HG03135 (cell line): ENCODE measurements around the gene ZNF276.
A peak's percentile ranks its signal among the peaks of the same experiment; 100 is the strongest.

Experiments used
- ATAC-seq: cut with Tn5 transposase; IDR thresholded peaks from one replicate; pipeline ENCODE4 v1.9.1; 2021; ENCODE audit warnings: mild to moderate bottlenecking, moderate library complexity; ENCODE audit not compliant: unreplicated experiment

The ZNF276 gene

GRCh38 chr16:89711601-89712273 lies 9.6 kb upstream of the ZNF276 start:
- ATAC-seq: no peak

DNA sequence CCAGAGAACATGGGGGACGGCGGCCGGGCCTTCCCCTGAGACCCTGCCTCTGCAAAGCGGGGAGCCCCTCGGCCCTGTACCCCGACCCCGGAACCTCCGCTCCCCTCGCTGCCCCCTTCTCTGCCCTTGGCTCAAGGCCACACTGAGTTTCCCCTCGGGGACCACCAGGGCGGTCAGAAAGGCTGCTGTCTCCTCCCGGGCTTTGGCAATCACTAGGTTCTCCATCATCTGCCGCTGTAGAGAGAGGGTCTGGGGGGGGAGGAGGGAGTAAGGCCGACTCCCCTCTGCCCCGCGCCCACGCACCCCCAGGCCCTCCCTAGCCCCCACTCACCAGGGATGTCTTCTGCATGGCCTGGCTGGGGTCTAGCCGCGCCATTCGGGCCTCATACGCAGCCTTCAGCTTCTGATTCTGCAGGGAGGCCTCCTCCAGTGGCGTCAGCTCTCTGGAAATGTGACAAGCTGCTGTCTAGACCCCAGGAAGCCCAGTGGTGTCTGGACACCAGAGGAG lies 9.0 kb upstream of the ZNF276 start:
- ATAC-seq: no peak

- no peak for ATAC-seq
These were observed 4.8 kb upstream of the ZNF276 start for GRCh38 chr16:89716493-89716892.

GRCh38 chr16:89716916-89717687 lies 4.2 kb upstream of the ZNF276 start:
- ATAC-seq: no peak

GRCh38 chr16:89717688-89718505 lies 3.4 kb upstream of the ZNF276 start:
- ATAC-seq: no peak

DNA sequence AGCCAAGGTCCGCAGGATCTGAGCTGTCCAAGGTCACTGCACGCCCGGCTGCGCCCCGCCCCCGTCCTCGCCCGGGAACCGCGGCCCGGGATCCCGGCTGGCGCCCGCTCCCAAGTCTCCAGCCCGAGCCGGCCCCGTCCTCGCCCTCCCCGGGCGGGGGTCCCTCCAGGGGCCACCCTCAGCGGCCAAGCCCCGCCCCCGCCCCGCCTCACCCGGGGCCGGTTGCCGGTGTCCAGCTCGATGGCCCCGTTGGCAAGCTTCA lies 855 bp upstream of the ZNF276 start:
- ATAC-seq: no peak

DNA sequence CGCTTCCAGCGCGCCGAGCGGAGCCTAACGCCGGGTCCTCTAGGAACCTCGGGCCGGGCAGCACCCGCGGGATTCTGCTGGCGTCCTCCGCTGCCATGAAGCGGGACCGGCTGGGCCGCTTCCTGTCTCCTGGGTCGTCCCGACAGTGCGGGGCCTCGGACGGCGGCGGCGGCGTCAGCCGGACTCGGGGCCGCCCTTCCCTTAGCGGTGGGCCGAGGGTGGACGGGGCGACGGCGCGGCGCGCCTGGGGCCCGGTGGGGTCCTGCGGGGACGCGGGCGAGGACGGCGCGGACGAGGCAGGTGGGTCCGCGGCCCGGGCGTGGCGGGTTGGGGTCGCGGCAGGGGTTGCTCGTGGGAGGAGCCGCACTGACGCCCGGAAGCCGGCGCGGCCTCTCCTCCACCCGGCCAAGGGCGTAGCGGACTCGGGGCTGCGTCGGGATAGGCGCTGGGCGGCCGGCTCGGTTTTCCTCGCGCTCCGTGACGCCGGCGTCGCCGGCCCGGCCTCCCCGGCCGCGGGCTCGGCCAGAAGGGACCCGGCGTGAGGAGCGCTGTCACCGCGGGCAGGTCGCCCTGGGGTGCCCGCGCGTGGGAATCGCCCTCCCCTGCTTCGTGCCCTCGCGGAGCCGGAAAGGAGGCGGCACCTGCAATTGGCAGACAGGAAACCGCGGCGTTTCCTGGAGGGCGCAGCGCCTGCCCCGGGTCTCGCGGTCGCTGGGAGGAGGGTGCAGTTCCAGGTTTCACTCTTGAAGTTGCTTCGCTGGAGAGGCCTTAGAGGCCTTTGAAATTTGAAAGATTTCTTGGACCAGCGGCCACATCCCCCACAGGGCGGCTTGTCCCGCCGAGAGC lies 432 bp downstream of the ZNF276 start:
- ATAC-seq: peak; percentile 31

- peak; percentile 11 for ATAC-seq
These were observed 1.3 kb downstream of the ZNF276 start for GRCh38 chr16:89722392-89723278.

DNA sequence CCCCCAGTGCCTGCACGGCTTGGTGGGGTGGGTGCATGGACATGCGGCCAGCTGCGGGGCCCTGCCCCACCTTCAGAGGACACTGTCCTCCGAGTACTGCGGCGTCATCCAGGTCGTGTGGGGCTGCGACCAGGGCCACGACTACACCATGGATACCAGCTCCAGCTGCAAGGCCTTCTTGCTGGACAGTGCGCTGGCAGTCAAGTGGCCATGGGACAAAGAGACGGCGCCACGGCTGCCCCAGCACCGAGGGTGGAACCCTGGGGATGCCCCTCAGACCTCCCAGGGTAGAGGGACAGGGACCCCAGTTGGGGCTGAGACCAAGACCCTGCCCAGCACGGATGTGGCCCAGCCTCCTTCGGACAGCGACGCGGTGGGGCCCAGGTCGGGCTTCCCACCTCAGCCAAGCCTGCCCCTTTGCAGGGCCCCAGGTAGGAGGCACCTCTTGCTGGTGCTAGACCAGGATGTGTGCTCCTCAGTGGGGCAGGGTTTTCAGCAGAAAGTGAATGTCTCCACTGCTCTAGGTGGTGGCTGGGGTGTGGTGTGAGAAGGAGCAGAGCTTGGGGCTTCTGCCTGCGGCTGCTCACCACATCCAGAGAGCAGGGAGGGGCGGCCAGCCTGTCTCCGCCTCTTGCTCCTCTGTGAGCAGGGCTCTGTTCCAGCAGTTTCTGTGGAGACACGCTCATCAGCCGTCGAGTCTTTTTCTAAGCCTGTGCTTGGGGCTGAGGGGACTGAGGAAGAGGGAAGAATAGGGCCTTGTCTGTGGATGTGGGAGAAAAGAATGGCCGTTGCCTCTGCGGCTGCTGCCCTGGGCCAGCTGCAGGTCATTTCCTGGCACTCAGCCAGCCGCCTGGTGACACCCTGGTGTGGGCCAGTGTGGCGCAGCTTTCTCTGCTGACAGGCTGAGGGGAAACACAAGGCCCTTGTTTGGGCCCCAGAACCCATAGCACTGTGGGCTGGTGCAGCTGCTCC lies 2.2 kb downstream of the ZNF276 start:
- no peak for ATAC-seq

DNA sequence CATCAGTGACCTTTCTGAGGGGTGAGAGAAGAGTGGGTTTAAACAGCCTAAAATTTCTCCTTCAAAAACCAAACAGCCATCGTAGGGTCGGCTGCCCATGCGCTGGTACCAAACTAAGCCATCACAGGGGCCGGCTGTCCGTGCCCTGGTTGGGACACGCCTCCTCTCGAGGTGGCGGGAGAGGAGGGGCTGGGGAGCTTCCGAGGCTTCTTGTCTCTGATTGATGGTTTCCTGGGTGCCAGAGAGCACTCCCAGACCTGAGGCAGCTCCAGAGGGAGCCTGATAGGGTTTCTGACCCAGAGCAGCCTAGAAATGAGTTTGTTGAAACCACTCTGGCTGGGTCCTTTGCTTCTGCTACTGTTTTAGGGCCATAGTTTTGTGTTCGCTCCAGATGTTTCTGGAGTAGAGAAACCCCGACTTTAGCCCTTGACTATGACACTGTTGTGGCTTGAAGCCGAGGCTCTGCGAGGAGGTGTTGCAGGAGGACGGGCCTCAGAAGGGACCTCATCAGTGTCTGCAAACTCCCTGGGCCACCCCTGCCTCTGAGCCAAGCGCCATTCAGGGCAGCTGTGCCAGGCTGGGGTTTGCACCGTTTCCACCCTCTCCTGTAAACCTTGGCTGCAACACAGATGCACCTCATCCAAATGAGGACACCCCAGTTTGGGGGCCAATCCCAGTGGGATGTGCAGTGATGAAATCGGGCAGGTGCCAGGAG lies 6.2 kb downstream of the ZNF276 start:
- no peak for ATAC-seq

DNA sequence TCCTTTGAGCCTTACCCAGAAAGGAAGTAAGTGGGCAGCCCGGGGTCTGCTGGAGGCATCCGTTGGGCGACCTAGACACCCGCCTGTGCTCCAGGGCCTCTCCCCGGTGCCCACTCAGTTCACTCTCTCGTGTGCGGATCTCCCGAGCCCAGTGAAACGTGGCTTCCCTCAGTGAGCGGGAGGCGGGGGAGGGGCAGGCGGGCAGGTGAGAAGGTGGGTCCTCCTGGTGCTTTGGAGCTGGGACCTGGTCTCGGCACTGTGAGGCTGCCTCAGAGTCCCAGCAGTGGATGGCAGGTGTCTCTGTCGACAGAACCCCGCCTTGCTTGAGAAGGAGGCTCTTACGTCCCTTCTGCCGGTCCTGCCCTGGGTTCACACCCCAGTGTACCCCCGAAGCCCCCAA lies 8.0 kb downstream of the ZNF276 start:
- ATAC-seq: no peak

GRCh38 chr16:89729863-89730593 lies 8.7 kb downstream of the ZNF276 start:
- no peak for ATAC-seq

DNA sequence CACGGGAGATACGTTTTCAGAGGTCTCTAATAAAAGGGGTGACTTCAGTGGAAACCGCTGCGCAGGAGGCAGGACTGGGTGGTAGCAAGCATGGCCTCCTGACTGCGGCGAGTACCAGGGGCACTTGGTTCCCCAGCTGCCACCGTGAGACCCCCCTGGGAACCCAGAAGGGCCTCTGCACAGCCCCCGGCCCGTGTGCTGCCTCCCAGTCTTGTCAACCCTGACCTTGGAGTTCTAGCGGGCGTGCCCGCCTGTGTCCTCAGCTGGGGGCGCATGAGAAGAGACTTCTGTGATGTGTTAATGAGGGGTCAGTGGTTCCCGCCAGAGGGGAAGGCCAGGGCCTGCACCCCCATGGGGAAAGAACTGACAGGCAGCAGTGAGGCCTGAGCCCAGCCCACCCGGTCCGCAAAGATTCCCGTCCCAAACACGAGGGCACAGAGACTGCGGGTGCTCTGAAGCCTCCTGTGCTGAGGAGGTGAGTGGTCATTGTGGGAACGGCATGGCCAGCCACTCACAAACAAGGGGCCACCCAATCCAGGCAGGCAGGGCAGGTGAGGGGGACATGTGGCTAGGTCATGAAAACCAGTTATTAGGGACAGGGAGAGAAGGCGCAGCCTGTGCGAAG lies 9.4 kb downstream of the ZNF276 start:
- ATAC-seq: no peak

DNA sequence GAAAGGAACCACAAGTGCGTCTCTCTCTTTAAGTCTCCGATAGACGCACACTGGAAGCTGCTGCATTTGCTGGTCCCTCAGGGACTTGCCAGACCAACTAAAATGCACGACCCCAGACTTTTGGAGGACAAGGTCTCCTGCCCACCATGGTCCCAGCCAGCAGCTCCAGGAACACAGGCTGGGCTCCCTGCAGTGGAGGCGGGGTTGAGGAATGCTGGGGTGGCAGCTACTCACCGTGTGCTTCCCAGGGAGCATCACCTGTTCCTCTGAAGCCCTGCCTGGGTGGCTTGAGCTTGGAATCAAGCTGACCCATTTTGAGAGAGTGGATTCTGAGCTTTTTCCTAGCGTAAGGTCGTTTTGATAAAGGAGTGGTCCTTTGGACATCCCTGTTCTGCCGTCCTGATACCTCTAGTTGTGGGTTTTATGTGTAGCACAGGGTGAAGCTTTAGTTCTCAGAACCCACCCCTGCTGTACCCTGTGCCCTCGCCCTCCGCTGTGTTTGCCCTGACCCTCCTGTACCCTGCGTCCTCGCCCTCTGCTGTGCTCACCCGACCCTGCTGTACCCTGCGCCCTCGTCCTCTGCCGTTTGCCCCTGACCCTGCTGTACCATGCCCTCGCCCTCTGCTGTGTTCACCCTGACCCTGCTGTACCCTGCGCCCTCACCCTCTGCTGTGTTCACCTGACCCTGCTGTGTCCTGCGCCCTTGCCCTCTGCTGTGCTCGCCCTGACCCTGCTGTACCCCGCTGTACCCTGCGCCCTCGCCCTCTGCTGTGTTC lies 11.0 kb downstream of the ZNF276 start:
- ATAC-seq: no peak

DNA sequence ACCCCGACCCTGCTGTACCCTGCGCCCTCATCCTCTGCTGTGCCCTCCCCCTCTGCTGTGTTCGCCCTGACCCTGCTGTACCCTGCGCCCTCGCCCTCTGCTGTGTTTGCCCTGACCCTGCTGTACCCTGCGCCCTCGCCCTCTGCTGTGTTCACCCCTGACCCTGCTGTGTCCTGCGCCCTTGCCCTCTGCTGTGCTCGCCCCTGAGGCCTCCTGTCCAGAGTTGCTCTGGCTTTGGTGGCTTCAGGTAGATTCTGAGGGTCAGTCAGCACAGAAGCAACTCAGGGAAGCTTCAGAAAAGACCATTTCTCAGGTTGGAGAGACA lies 11.5 kb downstream of the ZNF276 start:
- ATAC-seq: no peak

- ATAC-seq: no peak
These were observed 12.0 kb downstream of the ZNF276 start for GRCh38 chr16:89733322-89733721.
